Activated CD4-positive, alpha-beta T cell treated with anti-CD3 and anti-CD28 coated beads, Interleukin-2, Interleukin-6, amounts not matched to agents 100 ng/mL and 50 ng/mL, durations not matched to agents 16 hours and 8 hours (primary cell): ENCODE data around the gene ZMYM5.
"Not testable (repeated sequence)": the region's sequence is repeated elsewhere in the genome, so short reads cannot be mapped to it uniquely, and the experiment has no call there.

ENCODE experiments used
- DNase-seq: peaks from one replicate; pipeline ENCODE4 v3.0.0-alpha.2; 2020

Gene ZMYM5

DNA sequence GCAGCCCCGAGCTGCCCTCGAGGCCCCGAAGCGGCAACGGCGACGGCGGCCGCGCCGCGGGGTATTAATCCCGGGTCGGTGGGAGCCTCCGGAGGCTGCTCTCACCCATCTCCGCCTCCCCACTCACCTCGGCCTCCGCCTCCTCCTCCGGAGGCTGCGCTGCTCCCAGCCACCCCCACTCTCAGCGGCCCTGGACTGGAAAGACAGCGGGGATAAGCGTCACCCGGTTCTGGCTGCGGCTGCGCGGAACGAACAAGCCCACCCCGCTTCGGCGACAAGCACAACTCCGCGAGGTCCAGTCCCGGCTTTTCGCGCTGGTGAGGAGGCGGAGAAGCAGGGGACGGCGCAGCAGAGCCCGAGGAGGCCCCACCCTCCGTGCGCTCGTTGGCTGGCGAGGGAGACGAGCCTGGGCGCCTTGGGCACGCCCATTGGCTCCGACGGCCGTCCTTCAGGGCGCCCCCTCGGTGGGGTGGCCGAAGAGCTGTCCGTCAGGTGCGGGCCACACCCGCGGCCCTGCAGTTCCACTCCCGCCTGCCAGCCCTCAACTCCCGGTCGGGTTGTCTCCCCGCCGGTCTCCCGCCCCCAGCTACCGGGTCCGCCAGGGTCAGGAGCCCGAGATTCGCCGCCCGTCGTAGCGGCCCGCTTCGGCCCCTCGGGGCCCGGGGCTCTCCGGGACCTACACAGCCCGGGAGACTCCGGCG is at the start of gene ZMYM5:
ZMYM5 (minus strand) TSS at position 327 of the 701 bp plus-strand sequence. CDS start 11,469 bp downstream, outside the sequence.
- peak; percentile 99 for DNase-seq

DNA sequence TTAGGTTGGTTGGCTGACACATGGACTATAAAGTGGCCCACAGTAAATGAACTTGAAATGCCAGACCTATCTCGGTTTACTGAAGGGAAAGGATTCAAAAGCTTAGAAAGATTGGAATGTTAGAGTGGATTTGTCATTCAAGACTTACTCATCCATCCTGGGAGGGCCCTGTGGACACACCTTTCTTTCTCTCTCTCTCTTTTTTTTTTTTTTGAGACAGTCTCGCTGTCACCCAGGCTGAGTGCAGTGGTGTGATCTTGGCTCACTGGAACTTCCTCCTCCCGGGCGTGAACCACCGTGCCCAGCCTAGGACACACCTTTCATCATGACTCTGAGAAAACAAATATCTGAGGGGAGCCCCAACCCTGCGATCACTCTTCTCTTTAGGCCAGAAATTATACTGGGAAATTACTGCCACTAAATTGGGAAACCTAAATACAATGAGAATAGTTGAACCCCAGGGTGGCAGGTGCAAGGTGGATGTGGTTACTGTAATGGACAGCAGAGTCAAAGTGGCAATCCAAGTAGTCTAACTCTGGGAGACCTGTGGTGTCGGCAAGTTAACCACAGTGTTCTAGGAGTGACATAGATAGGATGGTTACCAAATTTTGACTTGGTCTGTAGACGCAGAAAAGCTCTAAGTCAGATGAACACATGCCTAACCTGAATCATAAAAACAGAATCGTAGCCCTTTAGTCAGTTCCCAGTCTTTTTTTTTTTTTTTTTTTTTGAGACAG is 47.1 kb upstream of the ZMYM5 start:
- peak; percentile 5 for DNase-seq

DNA sequence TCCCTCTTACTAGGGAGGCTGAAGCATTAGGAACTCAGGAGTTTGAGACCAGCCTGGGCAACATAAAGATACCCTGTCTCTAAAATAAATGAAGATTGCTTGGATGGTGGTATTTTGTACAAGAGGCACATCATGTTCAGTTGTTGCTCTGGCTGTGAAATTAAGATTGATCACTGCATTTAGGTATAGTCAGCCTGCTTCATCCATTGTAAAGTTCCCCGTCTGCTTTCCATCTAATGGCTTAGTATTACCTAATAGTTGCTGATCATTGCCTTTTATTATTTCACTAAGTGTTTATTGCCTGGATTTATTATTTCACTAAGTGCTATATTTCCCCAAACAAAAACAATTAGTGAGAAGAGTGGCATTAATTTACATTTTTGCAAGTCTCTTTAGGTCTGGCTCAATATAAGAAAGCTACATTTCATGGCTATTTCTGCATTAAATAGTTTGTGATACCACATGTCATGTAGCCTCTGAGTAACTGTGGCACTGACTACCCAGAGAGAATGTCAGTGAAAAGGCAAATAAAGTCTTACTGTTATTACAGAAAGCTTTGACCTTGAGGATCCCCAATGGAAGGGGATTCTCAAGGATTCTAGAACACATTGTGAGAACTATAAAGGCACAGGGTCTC is 45.0 kb upstream of the ZMYM5 start:
- no peak for DNase-seq

GRCh38 chr13:19905487-19906195 is 42.2 kb upstream of the ZMYM5 start:
- DNase-seq, result not testable (repeated sequence)

DNA sequence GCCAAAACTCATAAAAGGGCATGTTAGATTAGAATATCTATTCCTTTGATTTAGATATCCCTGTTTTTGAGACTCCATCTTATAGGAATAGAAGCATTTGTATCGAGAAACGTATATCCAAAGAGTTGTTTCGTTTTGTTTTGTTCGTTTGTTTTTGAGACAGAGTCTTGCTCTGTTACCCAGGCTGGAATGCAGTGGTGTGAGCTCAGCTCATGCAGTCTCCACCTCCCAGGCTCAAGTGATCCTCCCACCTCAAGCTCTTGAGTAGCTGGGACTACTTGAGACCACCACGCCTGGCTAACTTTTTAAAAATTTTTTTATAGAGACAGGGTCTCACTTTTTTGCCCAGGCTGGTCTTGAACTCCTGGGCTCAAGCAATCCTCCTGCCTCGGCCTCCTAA is 26.6 kb upstream of the ZMYM5 start:
- DNase-seq, result no peak

DNA sequence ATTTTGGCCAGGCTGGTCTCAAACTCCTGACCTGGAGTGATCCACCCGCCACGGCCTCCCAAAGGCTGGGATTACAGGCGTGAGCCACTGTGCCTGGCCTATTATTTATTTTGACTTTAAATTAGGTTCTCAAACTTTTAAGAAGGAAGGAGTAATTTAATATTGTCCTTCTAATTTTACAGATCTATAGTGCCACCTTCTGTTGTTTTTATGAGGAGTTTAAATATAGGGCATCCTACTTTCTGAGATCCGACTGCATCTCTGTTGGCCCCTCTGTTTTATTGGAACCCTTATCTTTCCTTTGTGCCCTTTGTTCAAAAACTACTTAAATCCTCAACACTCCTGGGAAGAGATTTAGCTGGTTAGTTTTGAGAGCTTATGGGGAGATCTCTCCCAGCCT is 25.4 kb upstream of the ZMYM5 start:
- DNase-seq, result no peak

- DNase-seq, result no peak
Measured at GRCh38 chr13:19882231-19882630, 18.8 kb upstream of the ZMYM5 start.

GRCh38 chr13:19881641-19882040 is 18.2 kb upstream of the ZMYM5 start:
- no peak for DNase-seq

GRCh38 chr13:19864746-19865309 is 1.4 kb upstream of the ZMYM5 start:
- DNase-seq, result peak; percentile 85

DNA sequence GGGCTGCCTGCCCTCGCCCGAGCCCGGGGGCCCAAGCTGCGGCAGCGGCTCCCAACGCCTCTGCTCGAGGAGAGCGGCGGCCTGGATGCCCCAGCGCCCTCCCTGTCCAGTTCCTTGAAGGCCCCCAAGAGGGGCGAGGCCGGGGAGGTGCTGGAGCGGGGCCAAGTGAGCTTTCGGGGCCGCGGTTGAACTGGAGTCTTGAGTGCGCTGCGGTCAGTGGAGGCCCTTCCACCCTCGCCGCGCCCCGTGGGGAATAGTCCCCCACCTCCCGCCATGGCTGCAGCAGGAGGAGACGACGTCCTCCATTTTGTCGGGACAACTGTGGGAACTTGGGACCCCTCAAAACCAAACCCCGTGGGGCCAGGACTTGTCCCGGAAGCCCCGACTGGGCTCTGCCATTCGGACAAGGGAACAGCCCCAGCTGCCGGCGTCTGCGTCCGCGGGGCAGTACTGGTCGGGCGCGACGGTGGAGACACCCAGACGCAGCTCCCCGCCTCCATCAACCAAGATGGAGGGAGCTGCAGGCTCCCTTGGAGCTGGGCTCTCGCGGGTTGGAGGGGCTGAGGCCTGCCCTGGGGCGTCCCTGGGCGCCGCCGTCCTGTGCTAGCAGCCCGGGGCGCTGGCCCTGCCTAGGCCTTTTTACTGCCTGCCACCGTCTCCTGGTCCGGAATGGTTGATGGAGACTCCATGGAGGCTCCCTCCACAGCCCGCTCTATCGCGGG is 736 bp upstream of the ZMYM5 start:
- DNase-seq, result peak; percentile 68

- DNase-seq, result peak; percentile 59
Measured at GRCh38 chr13:19862481-19863313, 752 bp downstream of the ZMYM5 start.

DNA sequence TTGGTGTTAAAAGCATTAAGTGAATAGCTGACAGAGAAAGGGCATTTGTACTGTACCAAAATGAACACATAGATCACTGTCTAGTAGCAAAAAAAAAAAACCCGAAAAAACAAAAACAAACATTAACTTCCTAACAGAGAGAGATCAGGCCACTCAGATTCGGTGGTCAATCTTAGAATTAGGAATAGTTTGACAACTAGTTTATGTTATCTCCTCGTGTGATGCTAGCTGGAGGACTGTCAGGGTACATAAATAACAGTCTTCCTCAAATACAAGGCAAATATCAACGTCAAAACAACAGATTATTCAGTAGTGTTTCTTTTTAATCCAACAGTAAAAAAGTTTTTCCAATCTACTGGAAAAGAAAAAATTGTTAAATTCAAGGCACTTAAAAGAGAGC is 1.7 kb downstream of the ZMYM5 start:
- no peak for DNase-seq

- peak; percentile 28 for DNase-seq
Measured at GRCh38 chr13:19860884-19861655, 2.4 kb downstream of the ZMYM5 start.

DNA sequence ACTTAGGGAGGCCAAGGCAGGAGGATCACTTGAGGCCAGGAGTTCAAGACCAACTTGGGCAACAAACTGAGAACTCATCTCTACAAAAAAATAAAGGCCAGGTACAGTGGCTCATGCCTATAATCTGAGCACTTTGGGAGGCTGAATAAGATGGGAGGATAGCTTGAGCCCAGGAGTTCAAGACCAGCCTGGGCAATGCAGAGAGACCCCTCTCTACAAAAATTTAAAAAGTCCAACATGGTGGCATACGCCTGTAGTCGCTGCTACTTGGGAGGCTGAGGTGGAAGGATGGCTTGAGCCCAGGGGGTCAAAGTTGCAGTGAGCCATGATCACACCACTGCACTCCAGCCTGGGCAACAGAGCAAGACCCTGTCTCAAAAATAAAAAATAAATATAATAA is 5.8 kb downstream of the ZMYM5 start:
- not testable (repeated sequence) for DNase-seq

- no peak for DNase-seq
Measured at GRCh38 chr13:19852766-19853165, 10.7 kb downstream of the ZMYM5 start.

DNA sequence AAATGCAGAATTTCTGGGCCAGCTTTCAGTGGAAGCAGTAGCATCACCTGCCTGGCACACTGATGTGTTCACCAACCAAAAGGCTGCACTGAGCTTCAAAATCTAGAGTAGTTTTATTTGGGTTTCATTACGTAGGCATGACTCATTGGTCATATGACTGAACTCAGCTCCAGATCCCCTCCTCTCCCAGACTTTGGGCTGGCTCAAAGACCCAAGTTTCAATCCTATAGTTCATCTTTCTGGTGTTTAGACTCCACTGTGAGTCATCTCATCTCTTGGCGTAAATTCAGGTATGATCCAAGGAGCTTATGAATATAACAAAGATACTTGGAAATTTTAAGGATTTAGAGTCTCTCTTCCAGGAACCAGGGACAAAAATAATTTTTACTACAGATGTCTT is 17.7 kb downstream of the ZMYM5 start:
- peak; percentile 36 for DNase-seq

DNA sequence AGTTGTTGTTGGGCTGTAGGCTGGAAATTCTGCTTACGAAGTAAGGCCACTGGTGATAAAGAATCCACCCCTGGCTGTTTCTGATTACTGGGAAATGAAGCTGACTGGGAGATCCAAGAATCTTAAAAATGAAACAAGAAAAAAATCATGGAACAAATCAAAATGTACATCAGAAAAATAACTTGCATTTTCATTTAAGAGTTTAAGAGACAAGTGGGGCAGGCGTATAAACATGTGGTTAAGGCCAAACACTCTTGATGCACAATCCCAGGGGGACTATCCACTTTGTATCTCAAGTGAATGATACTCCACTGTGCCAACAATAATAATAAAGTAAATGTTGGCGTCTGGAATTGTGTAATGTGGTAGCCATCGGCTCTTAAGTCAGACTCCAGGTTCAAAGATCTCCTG is 24.6 kb downstream of the ZMYM5 start:
- no peak for DNase-seq

- peak; percentile 13 for DNase-seq
Measured at GRCh38 chr13:19836472-19836871, 27.0 kb downstream of the ZMYM5 start.

DNA sequence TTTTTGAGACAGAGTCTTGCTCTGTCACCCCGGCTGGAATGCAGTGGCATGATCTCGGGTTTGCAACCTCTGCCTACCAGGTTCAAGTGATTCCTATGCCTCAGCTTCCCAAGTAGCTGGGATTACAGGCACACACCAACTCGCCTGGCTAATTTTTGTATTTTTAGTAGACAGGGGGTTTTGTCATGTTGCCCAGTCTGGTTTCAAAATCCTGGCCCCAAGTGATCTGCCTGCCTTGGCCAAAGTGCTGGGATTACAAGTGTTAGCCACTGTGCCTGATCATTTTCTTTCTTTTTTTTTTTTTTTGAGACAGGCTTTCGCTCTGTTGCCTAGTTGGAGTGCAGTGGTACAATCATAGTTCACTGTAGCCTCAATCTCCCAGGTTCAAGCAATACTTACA is 28.7 kb downstream of the ZMYM5 start:
- DNase-seq, result no peak

- no peak for DNase-seq
Measured at GRCh38 chr13:19822673-19823072, 40.8 kb downstream of the ZMYM5 start.
